Renal pelvis (tissue), 4 donors: ENCODE data around the gene MALRD1. TPM values are rescaled to one million over a fixed set of nuclear protein-coding genes. Genes with fewer than 3 reads are reported as not detected.
"Not testable (repeated sequence)": the region's sequence is repeated elsewhere in the genome, so short reads cannot be mapped to it uniquely, and the experiment has no call there.

Experiments
- DNase-seq: peaks from one replicate; pipeline ENCODE4 v3.0.0-alpha.2; 2013
- polyA plus RNA-seq, 3 donors: library from polyadenylated mRNA; unstranded; fragments of 120-200 nt; gene quantifications; one replicate each; pipeline ENCODE4 v1.2.1, GENCODE V29; 2013; ENCODE audit not compliant: insufficient read length in 3 of 3

Gene MALRD1
- polyA plus RNA-seq, 3 donors: 1.4 to 2.3 (median 2.3) TPM

- DNase-seq: no peak
These were observed 662.0 kb downstream of the MALRD1 start for GRCh38 chr10:19710600-19710999.

DNA sequence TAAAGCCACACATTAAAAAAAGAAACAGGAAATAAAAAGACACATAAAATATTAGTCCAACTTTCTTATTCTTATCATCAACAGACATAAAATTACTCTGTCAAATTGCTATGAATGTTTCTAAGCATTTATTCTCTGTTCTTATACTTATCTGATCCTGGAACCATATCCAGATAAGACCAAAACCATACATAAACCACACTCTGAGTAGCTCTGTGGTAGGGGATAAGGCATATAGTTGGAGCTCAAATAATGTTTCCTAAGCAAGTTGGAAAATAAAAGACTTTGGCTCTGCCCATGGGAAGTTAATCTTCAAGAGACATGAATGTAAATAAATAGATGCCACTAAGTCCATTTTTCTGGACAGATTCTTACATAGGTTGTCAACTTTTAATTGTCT lies 664.6 kb downstream of the MALRD1 start:
- DNase-seq: no peak

- no peak for DNase-seq
These were observed 665.4 kb downstream of the MALRD1 start for GRCh38 chr10:19713800-19714525.

DNA sequence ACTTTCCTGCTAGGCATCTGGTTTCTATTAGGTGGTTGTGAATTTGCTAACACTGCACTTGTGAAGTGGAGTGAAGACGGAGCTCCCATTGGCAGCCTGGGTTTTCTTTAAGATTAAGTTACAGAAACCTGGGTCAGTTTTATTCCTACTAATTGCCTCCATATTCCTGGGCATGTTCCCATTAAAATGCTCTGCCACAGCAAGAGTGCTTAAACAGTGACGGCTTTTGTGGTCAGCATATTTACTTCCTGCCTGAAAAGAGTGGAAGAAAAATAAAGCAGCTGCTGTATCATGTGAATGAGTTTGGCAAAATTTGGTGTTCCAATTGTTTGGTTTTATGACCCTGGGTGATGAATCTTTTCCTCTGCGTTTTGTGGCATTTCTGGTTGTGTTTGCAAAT lies 670.7 kb downstream of the MALRD1 start:
- DNase-seq: no peak

DNA sequence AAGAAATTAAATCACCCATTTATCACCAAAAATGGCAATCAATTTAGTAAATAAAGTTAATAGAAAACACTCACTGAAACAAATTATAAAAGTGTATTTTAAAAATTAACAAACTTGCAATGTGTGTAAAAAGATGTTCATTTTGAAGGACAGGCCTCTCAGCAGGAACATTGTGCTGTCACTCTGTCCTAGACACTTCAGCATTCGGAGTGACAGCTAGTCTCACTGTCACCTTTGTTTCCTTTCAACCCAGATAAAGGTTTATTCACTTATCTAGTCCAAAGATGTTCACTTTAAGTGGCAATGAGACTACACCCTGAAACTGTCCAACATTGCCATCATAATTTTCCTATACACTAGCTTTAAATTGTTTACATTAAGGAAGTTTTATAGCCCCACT lies 675.7 kb downstream of the MALRD1 start:
- DNase-seq: no peak

DNA sequence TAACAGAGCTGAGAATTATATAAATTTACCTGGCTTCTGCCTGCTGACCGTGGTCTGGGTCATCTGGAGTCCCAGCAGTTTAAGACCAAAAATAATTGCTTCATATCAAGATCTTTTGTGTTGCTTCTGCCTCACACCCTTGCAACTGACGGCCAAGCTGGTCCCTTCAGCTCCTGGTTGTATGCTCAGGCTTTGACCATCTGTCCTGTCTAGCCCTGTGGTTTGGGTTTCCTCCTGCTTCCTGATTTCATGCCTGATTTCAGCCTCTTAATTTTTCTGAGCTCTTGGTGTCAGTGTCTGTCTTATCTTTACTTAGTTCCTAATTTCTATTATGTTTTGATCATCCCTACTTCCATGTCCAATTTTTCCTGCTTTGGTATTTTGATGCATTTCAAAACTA lies 679.8 kb downstream of the MALRD1 start:
- DNase-seq: no peak

- no peak for DNase-seq
These were observed 680.4 kb downstream of the MALRD1 start for GRCh38 chr10:19728964-19729363.

DNA sequence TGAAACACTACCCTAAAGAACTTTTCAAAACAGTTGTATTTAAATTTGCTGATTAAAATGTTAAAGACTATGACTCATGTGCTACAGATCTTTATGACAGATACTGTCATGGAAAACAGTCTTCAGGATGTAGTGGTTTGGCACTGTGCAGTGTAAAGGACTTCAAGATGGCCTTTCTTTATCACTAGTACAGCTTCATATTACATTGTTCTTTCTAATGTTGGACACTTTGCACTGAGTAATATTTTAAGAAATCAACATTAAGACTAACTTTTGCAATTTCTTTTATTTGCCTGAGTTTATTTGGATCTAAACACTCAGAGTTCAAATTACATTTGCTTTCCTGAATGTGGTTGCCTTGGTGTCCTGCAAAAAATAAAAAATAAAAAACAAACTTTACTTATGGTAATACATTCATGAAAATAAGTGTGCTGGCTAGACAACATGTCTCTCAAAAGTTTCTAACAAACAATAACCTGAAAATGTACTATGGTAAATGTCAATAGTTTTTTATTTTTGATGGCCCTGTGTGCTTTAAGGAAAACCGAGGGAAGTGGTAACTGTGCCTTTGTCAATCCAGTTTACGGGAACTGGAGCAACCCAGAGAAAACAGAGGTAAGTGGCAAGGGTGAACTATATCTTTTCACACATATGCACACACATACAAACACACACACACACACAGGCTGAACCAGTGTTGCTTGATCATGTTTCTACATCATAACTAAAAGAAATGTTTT lies 681.7 kb downstream of the MALRD1 start:
- DNase-seq: no peak

DNA sequence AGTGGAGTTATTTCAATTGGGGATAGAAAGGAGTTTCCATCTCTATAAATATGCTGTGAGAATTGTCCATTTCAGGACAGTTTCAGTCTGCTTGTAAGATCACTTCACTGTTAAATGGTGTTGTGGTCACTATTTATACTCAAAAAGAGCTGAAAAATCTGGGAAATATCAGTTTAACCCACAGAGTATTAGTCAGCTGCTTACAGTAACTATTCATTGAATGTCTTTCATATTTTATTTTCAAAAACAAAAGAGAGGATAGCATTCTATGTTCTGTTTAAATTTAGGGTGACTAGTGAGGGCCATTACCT lies 682.3 kb downstream of the MALRD1 start:
- no peak for DNase-seq

DNA sequence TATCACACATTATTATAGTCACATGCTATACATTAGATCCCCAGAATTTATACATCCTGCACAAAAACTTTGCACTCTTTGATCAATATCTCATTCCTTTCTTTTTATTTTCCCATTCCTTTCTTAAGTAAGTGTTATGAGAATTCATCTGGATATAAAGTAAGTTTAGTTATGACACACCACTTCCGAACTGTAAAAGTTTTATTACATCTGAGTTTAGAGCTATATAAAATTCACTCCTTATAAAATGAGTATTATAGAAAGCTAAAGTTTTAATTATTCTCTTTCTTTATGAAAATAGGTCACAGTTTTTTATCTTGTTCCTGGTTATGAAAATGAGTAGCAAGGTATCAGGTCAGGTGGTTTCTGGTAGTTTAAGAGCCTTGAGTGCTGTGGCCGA lies 683.0 kb downstream of the MALRD1 start:
- no peak for DNase-seq

DNA sequence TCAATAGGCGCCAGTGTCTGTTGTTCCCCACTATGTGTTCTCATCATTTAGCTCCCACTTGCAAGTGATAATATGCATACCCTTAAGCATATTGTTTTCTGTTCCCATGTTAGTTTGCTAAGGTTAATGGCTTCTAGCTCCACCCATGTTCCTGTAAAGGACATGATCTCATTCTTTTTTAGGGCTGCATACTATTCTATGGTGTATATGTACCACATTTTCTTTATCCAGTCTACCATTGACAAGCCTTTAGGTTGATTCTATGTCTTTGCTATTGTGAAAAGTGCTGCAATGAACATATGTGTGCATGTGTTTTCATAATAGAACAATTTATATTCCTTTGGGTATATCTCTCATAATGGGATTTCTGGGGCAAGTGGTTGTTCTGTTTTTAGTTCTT lies 689.8 kb downstream of the MALRD1 start:
- no peak for DNase-seq

GRCh38 chr10:19739232-19739631 lies 690.6 kb downstream of the MALRD1 start:
- DNase-seq: not testable (repeated sequence)

DNA sequence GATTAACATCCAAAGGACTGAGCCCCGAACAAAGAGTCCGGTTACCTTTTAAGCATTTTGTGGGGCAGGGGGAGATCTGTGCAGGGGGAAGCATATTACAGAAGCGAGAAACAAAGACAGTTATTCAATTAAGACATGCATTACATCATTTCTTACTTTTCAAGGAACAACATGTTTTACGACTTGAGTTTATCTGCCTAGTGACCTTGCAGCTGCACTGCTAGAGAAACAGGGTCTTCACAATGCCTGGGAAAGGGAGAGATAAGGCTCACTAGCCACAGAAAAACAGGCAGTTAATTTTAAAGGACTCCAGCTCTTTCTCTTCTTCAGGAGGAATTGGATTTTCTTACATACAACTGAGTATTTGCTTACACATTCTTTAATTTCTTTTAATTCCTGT lies 693.5 kb downstream of the MALRD1 start:
- not testable (repeated sequence) for DNase-seq

DNA sequence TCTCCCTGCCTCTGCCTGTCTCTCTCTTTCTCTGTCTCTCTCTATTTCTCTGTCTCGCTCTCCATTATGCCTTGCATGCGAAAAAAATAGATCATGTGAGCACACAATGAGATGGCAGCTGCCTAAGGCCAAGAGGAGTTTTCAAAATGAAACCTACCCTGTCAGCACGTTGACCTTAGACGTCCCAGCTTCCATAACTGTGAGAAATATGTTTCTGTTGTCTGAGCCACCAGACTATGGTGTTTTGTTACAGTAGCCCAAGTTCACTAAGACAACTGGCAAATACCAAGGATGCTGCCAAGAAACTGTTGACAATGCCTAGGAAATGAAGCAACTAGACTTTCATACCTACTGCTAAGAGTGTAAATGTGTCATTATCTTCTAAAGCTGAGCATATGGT lies 697.1 kb downstream of the MALRD1 start:
- DNase-seq: no peak

DNA sequence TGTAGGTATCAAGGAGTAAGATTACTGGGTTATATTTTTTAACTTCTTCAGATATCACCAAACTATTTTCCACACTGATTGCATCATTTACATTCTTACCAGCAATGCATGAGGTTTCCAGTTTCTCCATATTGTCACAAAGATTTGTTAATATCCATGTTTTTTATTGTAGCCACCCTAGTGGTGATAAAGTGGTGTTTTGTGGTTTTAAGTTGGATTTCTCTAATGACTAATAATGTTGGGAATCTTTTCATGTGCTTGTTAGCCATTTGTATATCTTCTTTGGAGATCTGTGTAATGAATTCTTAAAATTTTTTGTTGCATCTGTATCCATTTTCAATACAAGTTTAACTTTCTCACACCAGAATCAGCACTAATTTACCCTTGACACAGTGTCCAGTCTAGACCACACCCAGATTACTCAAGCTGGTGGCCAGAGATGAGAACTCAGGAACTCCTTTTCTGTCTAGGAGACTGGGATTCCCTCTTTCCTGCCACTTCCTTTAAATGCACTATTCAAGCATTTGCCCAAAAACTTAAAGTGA lies 700.7 kb downstream of the MALRD1 start:
- DNase-seq: no peak

- no peak for DNase-seq
These were observed 702.4 kb downstream of the MALRD1 start for GRCh38 chr10:19750972-19751371.

DNA sequence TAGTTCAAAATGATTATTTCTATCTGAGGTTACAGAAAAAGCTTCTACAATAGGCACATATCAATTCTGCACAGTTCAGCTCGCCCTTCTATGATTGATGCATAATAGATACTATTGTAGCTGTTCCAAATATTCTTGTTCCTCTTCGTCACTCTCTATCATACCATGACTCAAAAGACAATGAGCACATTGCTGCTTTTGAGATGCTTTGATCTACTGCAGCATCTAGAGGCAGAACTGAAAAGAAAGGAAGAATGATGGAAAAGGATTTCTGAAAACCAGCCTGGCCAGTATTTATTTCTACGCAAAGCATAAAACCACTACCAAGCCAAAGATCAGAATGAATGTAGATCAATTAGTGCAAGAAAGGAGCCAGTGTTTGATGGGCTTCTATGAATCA lies 708.3 kb downstream of the MALRD1 start:
- DNase-seq: no peak

GRCh38 chr10:19762026-19762425 lies 713.4 kb downstream of the MALRD1 start:
- no peak for DNase-seq

DNA sequence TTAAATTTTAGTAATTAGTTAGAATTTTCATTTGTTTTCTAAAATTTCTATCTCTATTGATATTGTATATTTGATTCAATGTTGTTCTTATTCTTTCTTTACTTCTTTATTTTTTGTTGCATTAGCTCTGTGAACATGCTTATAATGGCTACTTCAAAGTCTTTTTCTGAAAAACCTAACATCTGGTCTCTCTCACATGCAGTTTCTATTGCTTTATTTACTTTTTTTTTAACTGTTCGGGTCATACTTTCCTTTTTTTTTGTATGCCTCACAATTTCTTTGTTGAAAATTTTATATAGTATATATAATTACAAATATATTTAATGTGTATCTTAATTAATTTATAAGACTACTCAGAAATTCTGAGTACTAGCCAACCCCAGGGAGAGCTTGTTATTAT lies 715.5 kb downstream of the MALRD1 start:
- DNase-seq: peak; percentile 10

DNA sequence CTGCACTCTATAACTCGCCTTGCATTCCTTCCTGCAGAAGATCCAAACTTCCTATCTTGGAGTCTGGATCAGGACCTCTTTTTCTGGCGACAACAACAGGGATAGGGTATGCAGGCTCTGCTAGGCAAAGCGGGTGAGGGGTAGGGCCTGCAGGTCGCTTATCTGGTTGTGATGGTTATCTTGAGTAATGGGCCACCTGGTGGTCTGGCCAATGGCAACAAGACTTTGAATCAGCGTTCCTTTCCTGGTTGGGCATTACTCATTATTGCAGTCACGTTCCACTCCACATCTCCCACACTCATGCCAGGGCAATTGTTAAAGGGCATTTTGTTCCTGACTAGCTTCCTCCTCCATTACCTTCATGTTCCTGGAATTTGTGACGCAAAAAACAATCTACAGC lies 719.3 kb downstream of the MALRD1 start:
- no peak for DNase-seq

DNA sequence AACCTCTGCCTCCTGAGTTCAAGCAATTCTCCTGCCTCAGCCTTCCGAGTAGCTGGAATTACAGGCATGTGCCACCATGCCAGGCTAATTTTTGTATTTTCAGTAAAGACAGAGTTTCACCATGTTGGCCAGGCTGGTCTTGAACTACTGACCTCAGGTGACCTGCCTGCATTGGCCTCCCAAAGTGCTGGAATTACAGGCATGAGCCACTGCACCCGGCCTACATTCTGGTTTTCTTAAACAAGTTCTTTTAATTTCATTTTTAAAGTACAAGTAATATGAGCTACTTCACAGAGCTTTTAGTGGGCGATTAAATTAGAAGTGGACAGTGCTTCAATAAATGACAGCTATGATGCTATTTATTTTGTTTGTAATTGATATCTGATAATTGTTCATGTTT lies 721.2 kb downstream of the MALRD1 start:
- DNase-seq: not testable (repeated sequence)

GRCh38 chr10:19772972-19773371 lies 724.4 kb downstream of the MALRD1 start:
- DNase-seq: no peak

DNA sequence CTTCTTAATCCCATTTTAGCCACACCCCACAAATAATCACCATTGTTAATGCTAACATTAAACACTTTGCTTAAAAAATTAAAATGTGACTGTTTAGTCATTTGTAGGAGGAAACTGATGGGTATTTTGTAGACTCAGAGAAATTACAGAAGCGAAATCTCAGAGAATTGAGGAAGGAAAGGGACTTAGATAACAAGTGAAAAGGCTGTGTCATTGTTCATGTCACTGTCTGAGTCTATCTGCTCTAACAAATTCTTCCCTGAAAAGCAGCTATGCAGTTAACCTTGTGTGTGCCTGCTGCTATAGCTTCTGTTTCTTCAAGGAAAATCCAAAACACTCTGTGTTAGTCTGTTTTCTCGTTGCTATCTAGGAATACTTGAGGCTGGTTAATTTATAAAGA lies 726.7 kb downstream of the MALRD1 start:
- no peak for DNase-seq

- no peak for DNase-seq
These were observed 729.2 kb downstream of the MALRD1 start for GRCh38 chr10:19777806-19778205.
